DMS153 treated with DMSO at 0.1 percent for 48 hours (cell line): ENCODE data around the gene NINJ2.

Source experiments
- DNase-seq: peaks from one replicate; lab custom pipeline; 2025; ENCODE audit not compliant: unreplicated experiment; lab: John Stamatoyannopoulos, UW

The NINJ2 gene

DNA sequence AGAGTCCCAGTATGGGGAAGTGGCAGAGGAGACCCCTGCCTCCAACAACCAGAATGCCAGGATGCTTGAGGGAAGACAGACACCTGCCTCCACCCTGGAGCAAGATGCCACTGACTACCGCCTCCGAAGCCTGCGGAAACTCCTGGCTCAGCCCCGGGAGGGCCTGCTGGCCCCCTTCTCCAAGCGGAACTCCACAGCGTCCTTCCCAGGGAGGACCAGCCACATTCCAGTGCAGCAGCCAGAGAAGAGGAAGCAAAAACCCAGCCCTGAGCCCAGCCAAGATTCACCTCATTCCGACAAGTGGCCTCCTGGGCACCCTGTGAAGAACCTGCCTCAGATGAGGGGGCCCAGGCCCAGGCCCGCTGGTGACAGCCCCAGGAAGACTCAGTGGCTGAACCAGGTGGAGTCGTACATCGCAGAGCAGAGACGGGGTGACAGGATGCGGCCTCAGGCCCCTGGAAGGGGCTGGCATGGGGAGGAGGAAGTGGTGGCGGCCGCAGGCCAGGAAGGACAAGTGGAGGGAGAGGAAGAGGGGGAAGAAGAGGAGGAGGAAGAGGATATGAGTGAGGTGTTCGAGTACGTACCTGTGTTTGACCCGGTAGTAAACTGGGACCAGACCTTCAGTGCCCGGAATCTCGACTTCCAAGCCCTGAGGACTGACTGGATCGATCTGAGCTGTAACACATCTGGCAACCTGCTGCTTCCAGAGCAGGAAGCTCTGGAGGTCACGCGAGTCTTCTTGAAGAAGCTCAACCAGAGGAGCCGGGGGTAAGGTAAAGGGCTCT is 109.8 kb downstream of the NINJ2 start:
- DNase-seq, result no peak

DNA sequence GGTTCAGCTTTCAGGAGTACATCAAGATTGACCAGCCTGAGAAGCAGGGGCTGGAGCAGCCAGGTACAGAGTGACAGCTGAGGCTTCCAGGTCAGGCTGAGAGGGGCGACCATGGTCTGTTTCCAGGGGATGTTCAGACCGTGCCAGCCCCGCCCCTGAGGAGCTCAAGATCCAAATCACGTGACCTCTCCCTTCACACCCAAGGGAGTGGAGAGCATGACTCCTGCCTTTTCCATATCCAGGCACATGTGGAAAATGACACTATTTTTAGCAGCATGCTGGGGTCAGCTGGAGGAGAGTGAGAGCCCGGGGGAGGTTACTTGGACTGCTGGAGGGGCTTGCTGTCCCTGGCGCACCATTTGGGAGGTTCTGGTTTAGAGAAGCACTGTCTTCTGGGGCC is 110.8 kb downstream of the NINJ2 start:
- no peak for DNase-seq

DNA sequence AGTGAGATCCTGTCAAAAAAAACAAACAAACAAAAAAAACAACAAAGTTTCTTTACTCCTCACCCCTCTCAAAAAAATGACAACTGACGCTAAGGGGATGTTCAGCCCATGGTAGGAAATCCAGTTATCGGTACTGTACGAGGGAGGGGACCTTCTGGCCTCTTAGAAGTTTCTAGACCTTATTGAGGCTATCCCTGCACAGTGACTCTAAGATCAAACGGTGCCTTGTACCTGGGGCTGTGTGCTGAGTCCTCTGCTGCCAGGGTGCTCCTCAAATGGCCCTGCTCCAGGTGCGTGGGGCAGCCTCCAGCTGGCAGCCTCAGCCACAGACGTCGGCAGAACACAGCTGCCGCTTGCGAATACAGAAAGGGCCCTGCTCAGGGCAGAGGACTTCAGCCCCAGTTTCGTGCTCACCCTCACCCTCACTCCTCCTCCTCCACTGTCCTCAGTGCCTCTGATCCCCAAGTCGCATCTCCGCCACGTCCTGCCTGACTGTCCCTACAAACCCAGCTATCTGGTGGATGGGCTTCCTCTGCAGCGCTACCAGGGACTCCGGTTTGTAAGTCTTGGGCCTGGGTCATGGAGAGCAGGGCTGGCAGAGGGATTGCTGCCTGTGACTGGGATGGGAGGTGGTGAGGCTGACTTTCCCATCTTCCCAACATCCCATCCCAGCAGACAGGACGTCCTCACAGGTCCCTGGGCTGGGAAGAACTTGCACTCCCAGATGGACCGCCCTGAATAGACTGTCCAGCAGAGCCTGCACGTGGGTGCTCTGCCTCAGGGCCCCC is 112.6 kb downstream of the NINJ2 start:
- DNase-seq, result no peak

DNA sequence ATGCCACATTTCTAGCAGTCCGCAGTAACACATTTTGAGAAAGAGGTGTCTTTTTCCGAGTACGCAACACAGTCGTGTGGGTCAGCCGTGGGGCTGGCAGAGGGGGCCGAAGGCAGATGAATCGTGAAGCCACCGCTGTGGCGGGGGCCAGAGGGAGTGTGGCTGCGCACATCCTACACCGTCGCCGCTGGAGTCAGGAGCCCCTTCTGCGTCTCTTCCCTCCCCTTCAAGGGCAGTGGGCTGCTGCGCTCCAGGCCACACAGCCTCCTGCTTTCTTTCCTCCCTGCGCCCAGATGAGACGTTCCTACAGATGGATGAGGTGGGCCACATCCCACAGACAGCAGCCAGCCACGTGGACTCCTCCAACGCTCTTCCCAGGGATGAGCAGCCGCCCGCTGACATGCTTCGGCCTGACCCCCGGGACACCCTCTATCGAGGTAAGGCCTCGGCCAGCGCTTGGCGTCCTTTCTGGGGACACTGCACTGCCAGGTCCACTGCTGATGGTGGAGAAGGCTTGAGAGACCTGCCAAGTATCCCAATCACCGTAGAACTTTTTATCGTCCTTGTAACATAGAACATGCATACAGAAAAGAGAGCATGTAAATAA is 113.7 kb downstream of the NINJ2 start:
- no peak for DNase-seq

DNA sequence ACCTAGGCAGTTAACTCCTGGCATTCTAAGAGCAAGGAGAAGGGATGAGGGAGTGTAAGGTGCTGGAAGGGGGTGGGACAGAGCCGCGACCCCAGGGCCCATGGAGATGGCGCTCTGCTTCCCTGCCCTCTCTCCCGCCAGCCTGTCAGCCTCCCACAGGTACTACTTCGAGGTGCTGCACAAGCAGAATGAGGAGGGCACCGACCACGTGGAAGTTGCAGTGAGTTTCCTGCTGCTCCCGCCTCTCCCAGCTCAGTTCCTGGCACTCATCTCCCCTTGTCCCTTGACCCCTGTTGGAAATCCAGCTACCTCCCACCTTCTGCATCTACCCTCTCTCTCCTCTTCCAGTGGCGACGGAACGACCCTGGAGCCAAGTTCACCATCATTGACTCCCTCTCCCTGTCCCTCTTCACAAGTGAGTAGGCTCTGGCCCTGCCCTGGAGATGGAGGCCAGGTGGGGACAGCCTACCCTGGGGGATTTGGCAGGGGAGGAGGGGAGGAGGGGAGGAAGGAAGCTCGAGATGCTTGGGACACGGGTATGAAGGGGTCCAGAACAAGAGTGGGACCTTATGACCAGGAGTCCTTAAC is 115.3 kb downstream of the NINJ2 start:
- no peak for DNase-seq

DNA sequence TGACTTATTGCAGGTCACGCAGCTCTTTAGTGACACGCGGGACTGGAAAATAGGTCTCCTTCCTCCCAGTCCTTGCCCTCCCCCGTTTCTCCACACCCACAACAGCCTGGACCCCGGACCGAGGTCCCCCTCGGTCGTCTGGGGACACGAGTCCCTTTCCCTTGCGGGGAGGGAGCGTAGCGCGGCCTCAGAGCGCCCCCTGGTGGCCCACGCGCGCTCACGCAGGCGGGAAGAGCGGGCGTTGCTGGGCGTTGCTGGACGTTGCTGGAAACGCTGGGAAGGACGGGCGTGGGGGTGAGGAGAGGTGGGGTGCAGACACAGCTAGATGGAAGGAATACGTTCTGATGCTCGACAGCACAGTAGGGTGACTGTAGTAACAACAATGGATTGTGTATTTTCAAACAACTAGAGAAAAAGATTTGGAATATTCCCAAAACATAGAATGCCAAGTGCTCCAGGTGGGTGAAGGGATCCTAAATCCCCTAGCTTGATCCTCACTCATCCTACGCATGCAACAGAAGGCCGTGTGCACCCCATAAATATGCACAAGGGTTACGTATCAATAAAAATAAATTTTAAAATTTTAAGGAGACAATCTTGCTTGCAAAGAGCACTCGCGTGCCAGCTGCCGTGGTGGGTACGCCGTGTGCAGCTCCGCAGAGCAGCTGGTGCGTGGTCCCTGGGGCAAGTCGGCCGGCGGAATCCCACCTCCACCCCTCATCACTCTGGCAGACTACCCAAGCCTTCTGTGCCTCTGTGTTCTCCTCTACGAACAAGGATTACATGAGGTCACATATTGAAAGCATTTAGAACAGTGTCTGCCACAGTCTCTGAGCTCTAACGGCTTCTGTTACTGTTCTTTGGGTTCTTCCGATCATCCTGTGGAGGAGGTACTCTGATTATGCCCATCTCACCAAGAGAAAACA is 116.1 kb downstream of the NINJ2 start:
- DNase-seq, result peak; percentile 28

DNA sequence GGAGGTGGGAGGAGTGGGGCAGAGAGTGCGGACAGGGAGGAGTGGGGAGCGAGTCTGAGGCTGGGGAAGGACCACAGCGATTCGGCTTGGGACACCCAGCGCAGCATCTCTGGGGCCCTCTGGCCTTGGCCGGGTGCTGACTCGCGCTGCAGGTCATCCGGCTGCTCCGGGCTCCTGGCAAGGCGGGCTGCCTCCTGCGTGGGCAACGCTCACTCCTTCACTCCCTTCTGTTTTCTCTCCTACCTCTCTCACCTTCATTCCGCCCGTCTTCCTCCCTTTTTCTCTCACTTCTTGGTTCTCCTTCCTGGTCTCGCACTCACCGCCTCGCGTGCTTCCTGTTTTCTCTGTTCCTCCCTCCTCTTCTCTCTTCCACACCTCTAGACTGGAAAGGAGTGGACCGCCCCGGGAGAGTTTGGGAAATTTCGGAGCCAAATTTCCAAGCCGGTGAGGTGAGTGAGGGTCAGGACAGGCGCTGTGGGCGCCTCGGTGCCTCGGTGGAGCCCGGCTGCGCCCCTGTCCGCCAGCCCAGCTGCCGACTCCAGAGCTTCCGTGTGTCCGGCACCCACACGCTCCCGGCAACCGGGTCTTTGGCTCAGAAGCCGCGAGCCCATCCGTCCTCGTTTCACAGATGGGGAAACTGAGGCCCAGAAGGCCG is 116.9 kb downstream of the NINJ2 start:
- no peak for DNase-seq

DNA sequence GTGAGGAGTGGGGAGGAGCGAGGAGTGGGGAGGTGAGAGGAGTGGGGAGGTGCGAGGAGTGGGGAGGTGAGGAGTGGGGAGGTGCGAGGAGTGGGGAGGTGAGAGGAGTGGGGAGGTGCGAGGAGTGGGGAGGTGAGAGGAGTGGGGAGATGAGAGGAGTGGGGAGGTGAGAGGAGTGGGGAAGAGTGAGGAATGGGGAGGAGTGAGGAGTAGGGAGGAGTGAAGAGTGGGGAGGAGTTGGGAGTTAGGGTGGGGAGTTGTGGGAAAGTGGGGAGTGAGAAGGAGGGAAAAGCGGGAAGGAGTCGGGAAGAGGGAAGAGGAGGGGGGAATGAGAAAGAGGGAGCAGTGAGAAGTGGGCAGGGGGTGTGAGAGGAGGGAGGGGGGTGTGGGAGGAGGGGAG is 117.4 kb downstream of the NINJ2 start:
- DNase-seq, result no peak

DNA sequence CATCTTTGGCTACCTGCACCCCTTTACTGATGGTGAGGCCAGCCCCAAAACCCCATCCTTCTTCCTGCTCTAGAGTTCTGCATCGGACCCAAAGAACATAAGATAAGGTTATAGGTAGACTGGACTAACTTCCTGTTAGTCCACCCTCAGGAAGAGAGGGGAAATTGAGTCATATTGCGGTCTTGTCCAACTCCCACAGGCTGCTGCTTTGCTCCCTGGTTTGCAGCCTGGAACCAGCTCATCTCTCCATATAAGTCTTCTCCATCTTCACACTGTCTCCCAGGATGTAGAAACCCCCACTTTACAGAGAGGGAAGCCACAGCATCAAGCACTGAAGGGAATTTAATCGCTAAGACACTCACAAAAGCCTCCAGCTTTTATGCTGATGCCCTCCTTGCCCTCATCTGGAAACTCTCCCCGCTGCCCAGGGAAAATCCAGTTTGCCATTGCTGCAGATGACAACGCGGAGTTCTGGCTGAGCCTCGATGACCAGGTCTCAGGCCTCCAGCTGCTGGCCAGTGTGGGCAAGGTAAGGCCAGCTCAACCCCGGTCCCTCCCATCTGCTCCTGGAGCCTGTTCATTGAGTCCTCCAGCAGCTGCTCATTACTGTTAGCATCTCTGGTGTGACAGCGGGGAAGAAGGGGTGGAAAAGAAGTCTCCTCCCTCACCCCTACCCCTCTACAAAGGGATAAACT is 118.2 kb downstream of the NINJ2 start:
- DNase-seq, result no peak

DNA sequence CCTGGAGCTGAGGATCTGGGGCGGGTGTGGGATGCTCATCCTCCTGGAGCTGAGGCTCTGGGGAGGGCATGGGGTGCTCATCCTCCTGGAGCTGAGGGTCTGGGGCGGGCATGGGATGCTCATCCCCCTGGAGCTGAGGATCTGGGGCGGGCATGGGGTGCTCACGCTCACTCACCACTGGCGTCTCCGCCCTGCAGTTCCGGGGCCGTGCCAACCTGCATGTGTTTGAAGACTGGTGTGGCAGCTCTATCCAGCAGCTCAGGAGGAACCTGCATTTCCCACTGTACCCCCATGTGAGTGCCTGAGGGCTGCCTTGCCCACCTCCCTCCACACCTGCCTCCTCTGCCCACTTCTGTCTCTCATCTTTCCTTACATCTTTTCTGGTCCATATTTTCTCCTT is 119.1 kb downstream of the NINJ2 start:
- no peak for DNase-seq

DNA sequence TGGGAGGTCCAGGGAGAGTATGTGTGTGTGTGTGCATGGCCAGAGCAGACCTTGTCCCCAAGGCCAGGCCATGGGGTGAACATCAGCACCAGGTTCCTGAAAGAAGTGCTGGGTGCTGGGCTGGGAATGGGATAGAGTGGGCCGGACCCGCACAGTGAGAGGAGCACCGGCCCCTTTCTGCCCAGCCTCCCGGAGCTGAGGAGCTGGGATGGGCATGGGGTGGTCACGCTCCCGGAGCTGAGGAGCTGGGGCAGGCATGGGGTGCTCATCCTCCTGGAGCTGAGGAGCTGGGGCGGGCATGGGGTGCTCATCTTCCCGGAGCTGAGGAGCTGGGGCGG is 120.2 kb downstream of the NINJ2 start:
- no peak for DNase-seq

DNA sequence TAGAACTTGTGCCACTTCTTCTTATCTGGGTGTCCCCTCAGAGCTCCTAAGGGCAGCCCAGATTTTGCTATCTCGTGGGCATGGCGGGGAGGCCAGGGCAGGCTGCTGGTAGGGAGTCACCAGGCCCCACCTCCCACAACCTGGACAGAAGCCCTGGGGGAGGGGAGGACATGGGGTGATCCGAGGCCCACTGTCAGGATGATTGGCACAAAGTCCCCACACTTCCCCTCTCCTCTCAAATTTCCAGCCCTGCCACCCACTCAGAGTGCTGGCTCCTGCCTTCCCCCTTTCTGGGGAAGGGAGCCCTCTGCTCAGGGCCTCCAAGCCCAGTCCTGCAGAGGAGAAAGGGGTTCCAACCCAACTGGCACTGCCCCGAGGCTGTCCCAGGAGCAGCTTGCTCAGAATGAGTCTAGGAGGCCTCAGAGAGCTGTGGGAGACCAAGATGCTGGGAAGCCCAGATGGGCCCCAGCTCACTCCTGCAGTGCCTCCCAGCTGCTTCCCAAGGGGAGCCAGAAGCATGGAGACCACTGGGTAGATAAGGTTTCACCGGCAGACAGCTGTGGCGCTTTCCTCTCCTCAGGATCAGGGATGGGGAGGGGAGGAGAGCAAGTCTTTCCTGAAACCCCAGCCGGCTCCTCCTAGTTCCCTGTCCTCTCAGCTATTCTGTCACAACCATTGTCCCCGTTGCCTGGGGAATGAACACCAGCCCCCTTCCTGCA is 120.7 kb downstream of the NINJ2 start:
- DNase-seq, result no peak

DNA sequence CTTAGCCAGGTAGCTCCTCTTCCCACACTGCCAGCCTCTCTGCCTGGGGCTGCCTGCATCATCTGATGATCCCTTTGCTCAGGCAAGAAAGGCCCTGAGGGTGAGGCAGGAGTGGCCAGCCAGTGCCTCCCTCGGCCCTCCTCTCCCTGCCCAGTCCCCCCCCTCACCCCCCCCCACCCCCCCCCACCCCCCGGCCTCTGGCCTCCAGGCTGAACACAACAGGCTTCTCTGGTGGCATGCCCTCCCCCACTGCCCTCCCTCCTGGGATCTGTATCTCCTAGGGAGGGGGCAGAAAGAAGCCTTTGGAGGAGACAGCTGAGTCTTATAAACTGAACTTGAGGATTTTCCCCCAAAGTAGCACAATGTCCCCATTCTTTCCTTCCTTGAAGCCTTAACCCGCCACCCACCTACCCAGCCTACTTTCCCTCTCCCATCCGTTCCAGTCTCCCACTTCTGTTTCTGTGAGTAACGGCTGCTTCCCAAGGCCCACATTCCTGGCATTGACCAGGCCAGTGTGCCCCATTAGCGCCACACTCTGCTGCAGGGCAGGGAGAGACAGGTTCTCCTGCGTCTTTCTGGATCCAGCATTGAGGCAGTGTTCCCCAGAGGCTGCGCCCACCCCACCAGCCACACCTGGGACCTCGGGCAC is 121.4 kb downstream of the NINJ2 start:
- no peak for DNase-seq

DNA sequence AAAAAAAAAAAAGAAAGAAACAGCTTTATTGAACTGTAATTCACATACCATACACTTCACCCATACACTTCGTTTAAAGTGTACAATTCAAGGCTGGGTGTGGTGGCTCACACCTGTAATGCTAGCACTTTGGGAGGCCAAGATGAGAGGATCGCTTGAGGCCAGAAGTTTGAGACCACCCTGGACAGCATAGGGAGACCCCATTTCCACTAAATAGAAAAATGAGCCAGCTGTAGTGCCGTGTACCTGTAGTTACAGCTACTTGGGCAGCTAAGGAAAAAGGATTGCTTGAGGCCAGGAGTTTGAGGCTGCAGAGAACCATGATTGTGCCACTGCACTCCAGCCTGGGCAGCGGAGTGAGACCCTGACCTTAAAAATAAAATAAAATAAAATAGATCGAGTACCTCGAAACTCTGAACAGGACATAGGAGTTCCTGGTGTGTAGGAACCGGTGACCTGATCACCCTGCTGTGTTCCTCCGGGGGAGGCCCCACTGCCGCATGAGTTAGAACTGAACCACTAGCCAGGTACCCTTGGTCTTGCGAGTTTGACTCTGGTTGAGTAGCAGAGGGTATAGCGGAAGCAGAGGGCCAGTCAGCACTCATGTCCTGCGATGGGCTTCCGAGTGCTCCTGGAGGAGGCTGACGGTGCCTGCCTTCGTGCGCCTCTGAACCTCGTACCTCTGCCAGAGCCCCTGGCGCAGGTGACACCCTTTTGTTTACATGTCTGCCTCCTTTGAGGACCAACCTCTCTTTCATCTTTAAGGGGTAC is 123.5 kb downstream of the NINJ2 start:
- DNase-seq, result no peak

DNA sequence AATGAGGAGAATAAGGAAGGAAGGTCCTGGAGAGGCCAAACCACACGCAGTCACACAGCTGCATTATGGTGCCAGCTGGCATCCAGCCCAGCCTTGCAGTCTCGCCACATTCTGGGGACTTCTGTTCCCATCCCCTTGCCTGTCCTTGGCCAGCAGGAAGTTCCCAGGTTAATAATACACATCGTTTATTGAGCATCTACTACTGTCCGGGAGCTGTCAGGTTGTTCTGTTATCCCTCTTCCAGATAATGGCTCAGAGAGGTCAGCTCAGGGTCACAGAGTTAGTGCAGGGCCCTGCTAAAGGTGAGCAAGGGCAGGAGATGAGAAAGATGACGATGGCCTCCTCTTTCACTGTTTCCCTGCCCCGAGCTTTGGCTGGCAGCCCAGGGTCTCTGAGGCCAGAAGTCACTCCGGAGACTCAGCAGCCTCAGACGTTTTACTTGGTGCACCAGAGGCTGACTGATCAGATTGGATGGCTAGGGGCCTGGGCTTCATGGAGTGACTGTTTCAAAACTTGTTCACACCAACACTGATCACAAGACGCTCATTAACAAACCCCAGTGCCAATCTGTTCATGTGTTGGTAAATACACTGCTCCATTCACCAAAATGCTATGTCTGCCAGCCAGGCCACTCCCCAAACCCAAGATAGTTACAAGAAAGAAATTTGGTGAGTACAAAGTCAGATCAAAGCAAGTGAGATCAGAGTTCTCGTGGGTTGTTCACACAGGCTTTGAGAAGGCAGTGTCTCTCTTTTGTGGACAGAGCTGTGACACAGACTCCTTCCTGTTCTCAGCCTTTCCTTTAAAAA is 124.3 kb downstream of the NINJ2 start:
- no peak for DNase-seq

DNA sequence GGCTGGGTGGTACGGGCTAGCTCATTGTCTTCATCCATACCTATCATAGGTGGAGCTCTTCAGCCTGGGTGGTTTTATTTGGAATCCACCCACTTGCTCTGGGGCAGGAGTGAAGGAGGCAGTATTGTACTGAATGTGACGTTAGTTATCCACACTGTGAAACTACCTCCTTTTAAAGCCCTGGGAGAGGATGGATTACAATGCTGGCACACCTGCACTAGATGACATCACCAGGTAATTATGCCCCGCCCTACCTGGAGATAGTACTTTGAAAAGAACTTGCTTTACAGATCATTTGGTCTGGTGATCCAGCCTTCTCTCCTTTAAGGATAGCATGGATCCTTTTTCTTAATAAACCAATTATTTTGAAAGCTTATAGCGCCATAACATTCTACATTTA is 125.5 kb downstream of the NINJ2 start:
- DNase-seq, result peak; percentile 56

DNA sequence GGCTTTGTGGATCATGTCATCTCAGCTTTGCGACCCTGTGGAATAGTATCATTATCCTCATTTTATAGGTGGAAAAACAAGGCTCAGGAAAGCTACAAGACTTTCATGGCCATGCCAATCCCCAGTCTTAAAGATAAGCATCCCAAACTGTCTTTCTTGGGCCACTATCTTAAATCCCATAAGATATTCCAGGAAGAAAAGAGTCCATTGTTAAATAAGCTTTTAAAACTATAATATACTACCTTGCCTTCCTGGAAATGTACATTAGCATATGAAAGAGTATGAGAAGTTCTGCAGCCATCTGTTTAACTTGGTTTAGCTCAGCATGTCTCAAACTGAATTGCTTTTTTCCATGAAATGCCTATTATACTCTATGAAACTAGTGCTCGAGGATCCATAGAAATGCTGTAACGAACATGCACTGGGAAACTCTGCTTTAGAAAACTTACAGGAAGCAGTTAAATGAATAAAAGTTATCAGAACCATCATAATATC is 126.4 kb downstream of the NINJ2 start:
- DNase-seq, result no peak
